Lung microvascular endothelial cell (primary cell): ENCODE measurements around the gene VIM. TPM values are rescaled to one million over a fixed set of nuclear protein-coding genes. Genes with fewer than 3 reads are reported as not detected.
A peak's percentile ranks its signal among the peaks of the same experiment; 100 is the strongest.

Source experiments
- DNase-seq, 2 donors: peaks; one replicate each; pipeline versions ENCODE4 v3.0.0 to v3.0.0-alpha.2; 2010; ENCODE audit warnings: low read depth in 2 of 2
- total RNA-seq: library from RNA; depleted of rRNA; stranded (reverse); fragments of >200 nt; gene quantifications from 2 replicates; pipeline ENCODE4 v1.2.1, GENCODE V29; 2014

The VIM gene
- 2,898 and 3,955 TPM in 2 replicates for total RNA-seq

- peak; percentile 94 to 99 for DNase-seq
Measured at GRCh38 chr10:17228091-17229015, at the start of gene VIM. Gene VIM, plus strand, starts transcription at chr10:17228241. Its CDS starts 1,182 bp downstream, at chr10:17229423.

- DNase-seq = peak in 1 of 2 donors; percentile 60
Measured at GRCh38 chr10:17179002-17179401, 49.0 kb upstream of the VIM start.

- no peak for DNase-seq
Measured at GRCh38 chr10:17181110-17181509, 46.9 kb upstream of the VIM start.

GRCh38 chr10:17181751-17182150, 46.3 kb upstream of the VIM start:
- peak; percentile 51 to 55 for DNase-seq

- DNase-seq = no peak
Measured at GRCh38 chr10:17183110-17183509, 44.9 kb upstream of the VIM start.

GRCh38 chr10:17185873-17186272, 42.2 kb upstream of the VIM start:
- no peak for DNase-seq

GRCh38 chr10:17188644-17189172, 39.3 kb upstream of the VIM start:
- no peak for DNase-seq

GRCh38 chr10:17190602-17191001, 37.4 kb upstream of the VIM start:
- no peak for DNase-seq

GRCh38 chr10:17195083-17195482, 33.0 kb upstream of the VIM start:
- no peak for DNase-seq

- no peak for DNase-seq
Measured at GRCh38 chr10:17196045-17196444, 32.0 kb upstream of the VIM start.

GRCh38 chr10:17196573-17196972, 31.5 kb upstream of the VIM start:
- no peak for DNase-seq

GRCh38 chr10:17199351-17199804, 28.7 kb upstream of the VIM start:
- peak; percentile 16 to 57 for DNase-seq

GRCh38 chr10:17200001-17200911, 27.8 kb upstream of the VIM start:
- peak; percentile 15 to 65 for DNase-seq

GRCh38 chr10:17200912-17201793, 26.9 kb upstream of the VIM start, which contains the start of gene TRDMT1:
Gene TRDMT1, minus strand, starts transcription at chr10:17201672. Its CDS starts 38 bp downstream, at chr10:17201634.
- DNase-seq = peak; percentile 91 to 96

GRCh38 chr10:17201794-17202116, 26.3 kb upstream of the VIM start:
- no peak for DNase-seq

- no peak for DNase-seq
Measured at GRCh38 chr10:17202506-17202905, 25.5 kb upstream of the VIM start.

GRCh38 chr10:17202999-17203398, 25.0 kb upstream of the VIM start:
- DNase-seq = no peak

GRCh38 chr10:17203416-17203815, 24.6 kb upstream of the VIM start:
- no peak for DNase-seq

- peak; percentile 26 to 76 for DNase-seq
Measured at GRCh38 chr10:17206210-17206709, 21.8 kb upstream of the VIM start.

- DNase-seq = no peak
Measured at GRCh38 chr10:17208476-17208875, 19.6 kb upstream of the VIM start.

GRCh38 chr10:17209302-17209701, 18.7 kb upstream of the VIM start:
- DNase-seq = no peak
